GM21360 (cell line): Measurements from ENCODE around the gene OSBPL10.
"Not testable (repeated sequence)": the region's sequence is repeated elsewhere in the genome, so short reads cannot be mapped to it uniquely, and the experiment has no call there.

Source experiments
- ATAC-seq: cut with Tn5 transposase; IDR thresholded peaks from one replicate; pipeline ENCODE4 v1.9.1; 2021; ENCODE audit warnings: mild to moderate bottlenecking, moderate library complexity; ENCODE audit not compliant: unreplicated experiment

OSBPL10 gene

DNA sequence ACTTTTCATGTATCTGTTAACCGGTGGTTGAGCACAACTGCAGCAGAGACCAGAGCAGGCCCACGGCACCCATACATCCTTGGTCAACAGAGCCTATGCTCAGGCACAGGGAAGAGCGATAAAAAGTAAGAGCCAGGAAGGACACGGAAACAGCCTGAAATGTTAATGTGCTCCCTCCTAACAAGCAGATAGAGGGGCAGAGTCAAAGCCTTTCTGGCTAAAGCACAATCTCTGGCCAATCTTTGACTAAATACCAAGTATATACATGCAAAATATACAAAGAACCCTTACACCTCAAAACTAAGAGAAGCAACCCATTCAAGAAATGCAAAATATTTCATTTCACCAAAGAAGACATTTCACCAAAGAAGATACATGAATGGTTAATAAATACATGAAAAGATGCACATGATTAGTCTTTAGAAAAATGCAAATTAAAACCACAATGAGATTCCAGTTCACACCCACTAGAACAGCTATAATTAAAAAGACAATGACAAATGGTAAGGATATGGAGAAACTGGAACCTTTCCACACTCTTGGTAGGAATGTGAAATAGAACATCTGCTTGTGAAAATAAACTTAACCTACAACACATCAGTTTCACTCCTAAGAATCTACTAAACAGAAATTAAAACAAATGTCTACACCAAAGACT is 88.0 kb downstream of the OSBPL10 start:
- ATAC-seq: no peak

DNA sequence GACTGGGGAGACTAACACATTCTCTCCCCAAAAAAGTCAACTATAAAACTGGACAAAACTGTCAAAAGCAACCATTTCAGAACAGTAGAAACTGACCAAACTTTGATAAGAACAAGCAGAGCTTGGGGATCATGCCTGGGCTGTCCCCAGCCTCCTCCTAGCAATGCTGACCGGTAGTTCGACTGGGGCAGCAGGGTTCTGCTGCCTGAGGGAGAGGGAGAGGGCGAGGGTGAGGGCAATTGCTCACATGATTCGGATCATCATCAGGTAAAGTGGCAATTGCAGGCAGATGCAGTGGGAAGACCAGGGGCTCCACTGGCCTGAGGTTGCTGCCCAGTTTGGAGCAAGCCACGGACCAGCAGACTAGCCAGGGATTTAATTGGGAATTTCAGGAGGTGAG is 88.6 kb downstream of the OSBPL10 start:
- ATAC-seq: no peak

DNA sequence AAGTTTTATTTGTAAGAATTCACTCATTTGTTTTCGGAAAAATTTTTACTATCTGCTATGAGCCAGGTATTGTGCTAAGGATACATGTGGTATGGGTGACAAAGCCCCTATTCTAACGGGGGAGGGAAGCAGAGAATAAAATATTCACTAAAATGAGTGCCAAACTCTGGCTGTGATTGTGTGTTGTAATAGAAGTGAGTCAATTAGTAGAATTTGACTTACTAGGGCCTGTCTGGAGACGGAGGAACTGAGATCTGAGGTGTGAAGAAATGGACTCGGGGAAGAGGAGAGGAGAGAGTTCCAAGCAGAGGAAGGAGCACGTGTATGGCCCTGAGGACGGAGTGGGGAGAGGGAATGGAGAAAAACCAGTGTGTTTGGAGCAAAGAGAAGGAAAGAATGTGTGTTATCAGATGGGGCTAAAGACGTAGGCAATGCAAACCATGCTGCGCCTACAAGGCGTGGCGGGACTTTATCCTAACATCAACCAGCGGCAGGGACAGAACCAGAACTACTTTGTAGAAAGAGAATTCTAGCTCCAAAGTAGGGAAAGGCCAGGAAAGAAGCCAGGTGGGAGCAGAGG is 89.1 kb downstream of the OSBPL10 start:
- no peak for ATAC-seq

DNA sequence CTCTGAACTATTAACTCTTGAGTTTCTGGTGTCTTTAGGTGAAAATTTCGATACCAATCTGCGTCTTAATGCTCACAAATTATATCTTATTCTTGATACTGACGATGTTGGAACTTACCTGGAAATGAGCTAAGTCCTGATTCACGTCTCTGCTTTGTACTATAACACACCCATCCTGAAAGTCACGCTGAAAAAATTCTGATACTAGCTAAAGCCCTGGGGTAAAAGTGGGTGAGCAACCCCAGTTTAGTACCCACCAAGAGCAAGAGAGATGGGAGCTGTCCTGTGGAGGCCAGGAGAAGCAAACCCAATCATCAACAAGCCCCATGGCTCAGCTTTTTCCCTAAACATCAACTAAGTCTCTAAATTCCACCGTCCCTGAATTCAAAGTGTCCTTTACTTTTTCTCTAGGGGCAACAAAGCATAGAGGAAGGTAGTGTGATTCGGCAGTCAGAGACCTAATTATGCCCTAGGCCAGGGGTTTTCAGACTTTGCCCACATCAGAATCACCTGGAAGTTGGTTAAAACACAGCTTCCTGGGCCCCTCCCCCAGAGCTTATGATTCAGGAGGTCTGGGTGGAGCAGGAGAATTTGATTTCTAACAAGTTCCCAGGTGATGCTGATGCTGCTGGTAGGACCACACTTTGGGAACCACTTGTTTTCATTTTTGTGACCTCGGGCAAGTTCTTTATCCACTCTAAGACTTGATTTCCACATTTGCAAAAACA is 90.2 kb downstream of the OSBPL10 start:
- no peak for ATAC-seq

DNA sequence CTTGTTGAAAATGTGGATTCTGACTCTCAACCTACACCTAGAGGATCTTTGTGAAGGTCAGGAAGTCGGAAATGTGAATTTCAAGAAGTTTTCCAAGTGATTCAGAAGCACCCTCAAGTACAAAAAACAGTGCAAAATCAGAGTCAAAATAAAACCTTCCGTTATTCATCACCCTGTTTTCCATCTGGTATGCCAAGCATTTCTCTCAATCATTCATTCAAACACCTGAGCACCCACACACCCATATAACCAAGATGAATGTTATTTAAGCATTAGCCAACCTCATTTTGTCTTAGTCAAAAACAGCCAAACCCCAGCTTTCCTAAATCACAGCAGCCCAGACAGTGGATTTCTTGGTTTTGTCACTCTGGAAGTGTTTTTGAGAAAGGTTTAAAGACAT is 91.1 kb downstream of the OSBPL10 start:
- ATAC-seq: no peak

DNA sequence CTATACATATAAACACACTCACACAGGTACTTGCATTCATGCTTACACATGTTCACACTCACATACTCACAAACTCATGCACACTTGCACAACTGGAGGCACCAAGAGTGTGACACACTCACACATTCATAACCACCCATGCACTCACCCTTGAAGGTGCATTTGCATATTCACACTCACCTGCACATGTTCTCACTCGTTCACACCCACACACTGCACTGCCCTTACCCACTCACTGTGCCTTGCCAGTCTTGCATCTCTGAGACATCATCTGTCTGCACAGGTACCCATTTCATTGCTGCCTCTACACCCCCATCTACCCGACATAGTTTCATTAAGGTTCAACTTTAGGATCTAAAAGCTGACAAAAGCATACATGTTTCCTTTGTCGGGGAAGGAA is 95.8 kb downstream of the OSBPL10 start:
- no peak for ATAC-seq

DNA sequence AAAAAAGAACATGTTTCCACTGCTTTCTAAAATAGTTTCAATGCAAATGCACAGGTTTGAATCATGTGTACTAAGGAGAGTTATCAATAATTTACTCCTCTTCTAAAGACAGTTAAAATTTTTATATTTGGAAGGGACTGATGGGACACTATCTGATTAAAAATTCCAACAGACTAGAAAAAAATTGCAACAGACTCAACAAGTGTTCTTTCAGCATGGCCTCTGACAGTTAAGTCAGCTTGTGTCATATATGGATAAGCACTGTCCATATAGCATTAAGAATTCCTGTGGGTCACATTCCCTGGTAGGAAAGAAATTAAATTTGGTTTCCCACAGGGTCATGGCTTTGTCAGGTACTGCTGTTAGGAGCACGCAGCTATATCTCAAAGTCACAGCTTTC is 96.8 kb downstream of the OSBPL10 start:
- no peak for ATAC-seq

DNA sequence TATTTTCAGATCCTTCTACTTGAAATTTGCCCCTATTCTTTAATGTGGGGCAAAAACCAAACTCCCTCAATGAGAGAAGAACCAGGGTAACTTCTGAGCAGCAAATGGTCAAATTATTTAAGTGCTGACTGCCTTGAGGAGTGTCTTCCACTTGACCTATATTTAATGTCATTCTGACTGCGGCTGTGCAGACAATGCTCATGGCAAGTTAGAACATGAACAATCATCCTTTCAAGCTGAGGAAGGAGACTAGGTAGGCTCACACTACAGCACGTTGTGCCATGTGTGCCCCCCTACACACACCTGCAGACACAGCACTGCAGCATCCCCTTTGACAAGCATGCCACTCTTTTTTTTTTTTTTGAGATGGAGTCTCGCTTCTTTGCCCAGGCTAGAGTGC is 98.2 kb downstream of the OSBPL10 start:
- ATAC-seq: no peak

DNA sequence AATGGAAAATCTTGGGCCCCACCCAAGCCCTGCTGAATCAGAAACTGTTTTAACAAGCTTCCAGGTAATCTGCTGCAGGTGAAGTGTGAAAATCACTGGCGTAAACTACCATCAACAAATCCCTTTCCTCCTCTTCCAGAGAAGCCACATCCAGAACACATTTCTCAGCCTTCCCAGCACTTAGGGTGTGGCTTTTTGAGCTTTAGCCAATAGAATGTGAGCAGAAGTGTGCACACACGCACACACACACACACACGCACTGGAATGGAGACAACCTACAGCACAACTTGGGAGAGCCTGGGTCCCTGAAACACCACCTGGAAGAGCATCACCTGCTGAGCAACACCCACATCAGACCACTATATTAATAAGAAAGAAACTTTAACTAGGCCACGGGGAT is 98.6 kb downstream of the OSBPL10 start:
- ATAC-seq: no peak

DNA sequence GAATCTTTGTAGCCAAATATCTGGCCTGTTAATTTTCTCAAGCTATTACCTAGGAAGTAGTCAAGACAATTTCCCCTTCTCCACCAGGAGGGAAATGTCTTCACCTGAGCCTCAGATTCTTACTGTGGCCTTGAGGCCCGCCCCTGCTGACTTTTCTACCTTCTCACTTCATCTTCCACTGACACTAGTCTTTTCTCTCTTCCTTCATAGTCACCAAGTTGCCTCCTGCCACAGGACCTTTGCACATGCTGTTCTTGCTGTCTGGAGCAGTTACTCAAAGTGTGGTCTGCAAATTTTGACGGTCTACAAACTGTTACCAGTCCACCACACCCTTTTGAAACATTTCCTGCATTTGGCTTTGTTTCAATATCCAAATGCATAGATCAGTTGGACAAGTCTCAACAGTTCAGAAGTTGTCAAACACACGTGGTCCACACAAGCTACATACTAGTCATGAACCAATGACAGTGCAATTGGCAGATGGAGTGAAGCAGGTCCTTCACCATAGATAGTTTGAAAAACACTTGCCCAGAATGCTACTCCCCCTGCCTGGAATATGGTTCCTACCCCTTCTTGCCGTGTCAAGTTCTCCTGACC is 100.5 kb downstream of the OSBPL10 start:
- no peak for ATAC-seq

DNA sequence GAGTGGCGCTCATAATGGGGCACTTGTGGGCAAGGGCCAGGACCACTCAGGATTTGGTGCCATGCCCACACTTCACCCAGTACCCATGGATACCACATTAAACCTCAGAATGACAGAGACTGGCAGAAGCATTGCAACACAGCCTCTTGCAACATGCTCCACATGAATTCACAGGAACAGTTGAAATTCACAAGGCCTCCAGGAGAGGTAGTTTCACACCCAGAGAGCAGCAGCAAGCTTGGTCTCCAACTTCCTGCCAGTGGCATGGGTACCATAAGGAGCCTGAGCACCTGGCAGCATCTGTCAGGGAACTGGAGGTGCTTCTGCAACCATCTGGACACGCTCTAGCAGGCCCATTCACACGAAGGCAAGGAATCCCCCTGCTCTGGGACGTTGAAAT is 101.0 kb downstream of the OSBPL10 start:
- ATAC-seq: no peak

DNA sequence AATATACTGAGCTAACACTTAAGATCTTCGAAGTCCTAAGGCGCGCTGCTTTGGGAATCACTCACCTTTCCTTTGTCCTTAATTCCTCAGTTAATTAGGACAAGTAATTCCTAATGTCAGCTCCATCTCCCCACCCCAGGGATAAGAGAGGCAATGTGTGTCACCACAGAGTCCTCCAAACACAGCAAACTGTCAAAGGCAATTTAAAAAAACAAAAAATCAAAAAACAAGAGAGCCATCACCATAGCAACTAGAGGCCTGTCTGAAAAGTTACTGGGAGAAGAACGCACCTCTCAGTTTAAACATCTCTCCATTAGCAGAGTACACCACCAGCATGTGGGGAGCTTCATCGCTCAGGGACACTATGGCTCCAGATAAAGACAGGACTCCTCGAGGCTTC is 101.7 kb downstream of the OSBPL10 start:
- ATAC-seq: no peak

DNA sequence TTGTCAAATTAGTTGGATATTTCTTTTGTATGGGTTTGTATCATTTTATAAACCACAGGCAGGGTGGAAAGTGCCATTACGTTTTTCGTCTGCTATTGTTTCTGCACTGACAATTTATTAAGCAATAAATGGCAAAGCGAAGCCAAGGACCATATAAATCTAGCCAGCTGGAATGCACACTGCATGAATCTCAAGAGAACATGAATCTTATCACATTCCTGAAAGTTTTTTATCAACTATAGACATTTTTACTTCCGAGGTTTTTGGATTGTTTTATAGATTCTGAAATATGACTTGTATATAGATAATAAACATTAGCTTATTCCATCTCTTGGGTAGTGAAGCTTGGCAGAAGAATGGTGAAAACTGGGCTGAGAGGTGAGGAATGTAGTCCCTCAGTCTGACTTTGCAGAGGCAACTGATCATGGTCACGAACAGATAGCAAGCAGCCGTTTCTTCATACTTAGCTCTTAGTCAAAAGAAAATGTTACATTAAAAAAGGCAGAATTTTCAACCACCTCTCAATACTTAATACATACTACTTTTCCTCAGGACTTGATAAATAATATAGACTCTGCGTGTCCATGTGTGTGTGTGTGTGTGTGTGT is 102.7 kb downstream of the OSBPL10 start:
- ATAC-seq: no peak

DNA sequence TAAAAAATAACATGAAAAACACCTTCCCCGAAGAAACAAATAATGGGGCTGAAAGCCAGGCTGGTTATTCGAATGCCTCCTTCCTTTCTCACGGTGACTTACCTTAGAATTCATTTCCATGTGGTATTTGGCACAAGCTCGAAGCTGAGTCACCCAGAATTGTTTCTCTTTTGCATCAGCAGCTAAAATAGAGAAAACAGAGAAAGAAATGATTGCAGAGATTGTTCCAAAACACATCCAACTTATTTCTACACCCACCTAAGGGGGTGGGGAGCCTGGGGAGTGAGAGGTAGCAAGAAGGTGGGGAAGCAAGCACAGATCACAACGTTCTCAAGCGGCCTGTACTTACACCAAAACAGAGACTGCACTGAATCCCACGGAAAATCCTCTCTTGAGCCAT is 104.7 kb downstream of the OSBPL10 start:
- no peak for ATAC-seq

DNA sequence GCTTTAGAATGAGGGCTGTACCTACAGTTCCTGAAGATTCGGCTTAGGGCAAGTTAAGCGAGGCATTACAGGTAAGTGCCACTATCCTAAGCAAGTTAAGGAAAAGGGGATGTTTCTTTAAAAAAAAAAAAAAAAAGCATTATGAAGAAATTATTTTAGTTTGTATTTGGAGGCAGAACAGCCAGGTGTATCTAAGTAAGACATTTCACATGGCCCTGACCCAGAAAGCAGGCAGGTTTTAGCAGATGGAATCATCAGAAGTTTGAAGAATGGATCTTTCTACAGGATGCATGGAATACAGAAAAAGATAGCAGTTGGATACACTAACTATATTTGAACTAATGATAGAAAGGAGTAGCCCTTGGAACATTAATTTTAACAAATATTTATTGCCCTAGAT is 105.6 kb downstream of the OSBPL10 start:
- no peak for ATAC-seq

DNA sequence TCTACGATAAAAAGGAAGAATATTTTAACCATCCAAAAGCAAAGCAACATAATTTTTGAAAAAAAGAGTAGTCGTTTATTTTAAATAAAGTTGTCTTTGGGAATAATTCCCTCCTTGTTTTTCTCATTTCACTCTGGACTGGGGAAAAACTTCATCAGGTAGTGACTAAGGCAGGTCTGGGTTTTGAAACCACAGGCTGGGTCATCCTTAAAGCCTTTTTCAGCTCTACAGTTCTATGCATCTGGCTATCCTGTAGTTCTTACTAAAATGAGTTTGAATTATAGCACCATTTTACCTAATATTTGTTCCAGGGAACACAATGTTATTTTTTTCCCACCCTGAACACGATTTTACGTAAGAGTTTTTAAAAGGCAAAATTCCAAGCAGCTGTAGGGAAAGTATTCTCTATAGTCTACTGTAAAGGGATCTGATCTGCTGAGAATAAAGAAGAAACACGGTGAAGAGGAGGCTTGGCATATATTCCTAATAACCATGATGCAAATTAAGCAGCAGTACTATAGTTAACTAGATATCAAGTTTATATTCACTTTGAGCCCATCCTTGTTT is 107.7 kb downstream of the OSBPL10 start:
- no peak for ATAC-seq

DNA sequence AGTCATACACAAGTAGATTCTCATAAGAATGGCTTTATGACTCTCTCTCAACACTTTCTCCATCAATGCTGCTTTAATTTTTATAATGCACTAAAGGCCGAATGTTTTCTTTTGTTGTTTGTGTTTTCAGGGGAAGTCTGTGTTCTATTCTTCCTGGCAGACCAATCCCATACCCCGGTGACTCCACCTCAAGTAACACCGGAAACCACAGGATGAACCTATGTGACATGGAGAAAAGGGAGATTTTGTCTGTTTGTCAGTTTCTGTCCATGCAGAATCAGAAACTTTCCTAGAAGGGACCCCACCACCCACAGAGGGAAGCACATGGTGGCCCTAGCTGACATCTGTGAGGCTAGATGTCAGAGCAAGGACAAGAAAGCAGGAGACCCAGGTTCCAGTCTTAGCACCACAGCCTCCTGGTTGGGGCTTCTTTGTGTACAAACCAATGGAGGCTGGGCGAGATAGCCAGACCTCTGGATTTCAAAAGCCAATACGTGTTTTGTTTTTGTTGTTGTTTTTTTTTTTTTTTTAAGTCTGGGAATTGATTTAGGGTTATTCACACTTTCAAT is 109.0 kb downstream of the OSBPL10 start:
- ATAC-seq: no peak

DNA sequence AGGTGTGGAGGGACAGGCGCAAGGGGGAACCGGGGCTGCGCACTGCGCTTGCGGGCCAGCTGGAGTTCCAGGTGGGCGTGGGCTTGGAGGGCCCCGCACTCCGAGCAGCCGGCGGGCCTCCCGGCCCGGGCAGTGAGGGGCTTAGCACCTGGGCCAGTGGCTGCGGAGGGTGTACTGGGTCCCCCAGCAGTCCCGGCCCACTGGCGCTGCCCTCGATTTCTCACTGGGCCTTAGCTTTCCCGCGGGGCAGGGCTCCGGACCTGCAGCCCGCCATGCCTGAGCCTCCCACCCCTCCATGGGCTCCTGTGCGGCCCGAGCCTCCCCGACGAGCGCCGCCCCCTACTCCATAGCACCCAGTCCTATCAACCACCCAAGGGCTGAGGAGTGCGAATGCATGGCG is 111.0 kb downstream of the OSBPL10 start:
- not testable (repeated sequence) for ATAC-seq

DNA sequence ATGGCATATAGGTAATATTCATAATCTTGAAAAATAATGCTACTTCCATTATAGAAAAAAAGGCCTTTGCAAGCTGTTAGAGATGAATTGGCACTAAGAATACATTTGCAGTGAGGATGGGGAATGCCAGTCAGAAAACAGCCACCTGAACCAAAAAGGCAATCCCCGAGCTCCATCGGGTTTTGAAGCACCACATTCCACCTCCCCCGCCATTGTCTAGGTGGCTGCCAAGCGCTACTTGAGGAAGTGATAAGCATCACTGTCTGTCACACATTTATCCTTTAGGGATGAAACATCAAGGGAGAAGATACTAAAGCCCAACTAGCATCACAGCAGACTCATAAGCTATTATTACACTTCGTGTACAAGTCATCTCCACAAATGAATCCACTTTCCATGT is 112.8 kb downstream of the OSBPL10 start:
- ATAC-seq: no peak

DNA sequence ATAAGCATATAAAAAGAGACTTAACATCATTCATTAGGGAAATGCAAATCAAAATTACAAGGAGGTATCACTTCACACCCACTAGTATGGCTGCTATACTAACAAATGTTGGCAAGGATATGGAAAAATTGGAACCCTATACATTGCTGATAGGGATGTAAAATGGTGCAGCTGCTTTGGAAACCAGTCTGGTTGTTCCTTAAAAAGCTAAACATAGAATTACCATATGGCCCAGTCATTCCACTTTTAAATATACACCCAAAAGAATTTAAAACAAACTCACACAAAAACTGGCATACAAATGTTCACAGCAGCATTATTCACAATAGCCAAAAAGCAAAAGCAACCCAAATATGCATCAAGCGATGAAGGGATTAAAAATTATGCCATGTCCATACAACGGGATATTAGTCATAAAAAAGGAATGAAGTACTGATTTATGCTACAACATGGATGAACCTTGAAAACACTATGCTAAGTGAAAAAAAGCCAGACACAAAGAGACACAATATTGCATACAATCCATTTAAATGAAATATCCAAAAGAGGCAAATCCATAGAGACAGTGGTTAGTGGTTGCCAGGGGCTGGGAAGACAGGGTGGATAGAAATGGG is 118.3 kb downstream of the OSBPL10 start:
- no peak for ATAC-seq

DNA sequence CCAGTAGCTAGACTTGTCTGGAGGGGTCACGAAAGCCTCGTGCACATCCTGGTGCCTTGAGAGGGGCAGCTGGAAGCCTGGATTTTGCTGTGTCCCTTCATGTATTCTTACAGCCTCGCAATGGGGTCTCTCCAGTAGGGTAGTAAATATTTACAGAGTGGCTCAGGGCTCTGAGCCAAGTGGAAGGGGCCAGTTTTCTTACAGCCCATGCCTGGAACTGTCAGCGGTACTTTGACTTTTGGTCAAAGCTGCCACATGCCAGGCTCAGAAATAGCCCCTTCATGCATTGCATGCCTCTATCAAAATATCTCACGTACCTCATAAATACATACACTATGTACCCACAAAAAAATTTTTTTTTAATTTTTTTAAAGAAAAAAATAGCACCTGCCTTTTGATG is 119.2 kb downstream of the OSBPL10 start:
- ATAC-seq: no peak
